ENCODE results near the gene VPS52. TPM values are rescaled to one million over a fixed set of nuclear protein-coding genes. Genes with fewer than 3 reads are reported as not detected.
A peak's percentile ranks its signal among the peaks of the same experiment; 100 is the strongest.

The VPS52 gene
- total and polyA plus RNA-seq, 12 donors, result 21.9 to 115 (median 63.5) TPM

DNA sequence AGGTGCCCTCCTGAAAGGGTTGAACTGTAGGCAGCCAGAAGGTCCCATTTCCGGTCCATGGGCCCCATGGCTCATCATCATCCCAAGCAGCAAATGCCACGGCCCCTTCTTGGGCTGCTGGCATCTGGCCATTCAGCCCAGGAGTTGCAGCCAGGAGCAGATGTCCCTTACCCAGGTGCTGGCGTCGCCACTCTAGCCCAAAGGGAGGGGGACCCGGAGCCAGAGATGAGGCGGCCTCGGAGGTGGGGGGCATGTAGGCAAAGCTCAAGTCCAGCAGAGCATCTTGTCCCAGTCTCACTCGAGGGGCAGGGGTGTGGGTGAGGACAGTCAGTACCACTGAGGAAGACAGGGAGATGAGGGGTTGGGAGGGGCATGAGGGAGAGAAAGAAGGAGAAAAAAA is 33.4 kb upstream of the VPS52 start:
- H3K36me3 ChIP-seq (replicated peaks in 1 of 2), result peaks cover 0 to 53% of the 10 kb centered on the region in 2 donors
- no peak overlapping the region for H3K4me3 ChIP-seq
- H3K4me1 ChIP-seq (replicated peaks in 1 of 2), result peaks cover 12 to 21% of the 10 kb centered on the region in 2 donors
- H3K27me3 ChIP-seq, result no peaks in the 10 kb centered on the region
- TF ChIP-seq, protein P1, sequence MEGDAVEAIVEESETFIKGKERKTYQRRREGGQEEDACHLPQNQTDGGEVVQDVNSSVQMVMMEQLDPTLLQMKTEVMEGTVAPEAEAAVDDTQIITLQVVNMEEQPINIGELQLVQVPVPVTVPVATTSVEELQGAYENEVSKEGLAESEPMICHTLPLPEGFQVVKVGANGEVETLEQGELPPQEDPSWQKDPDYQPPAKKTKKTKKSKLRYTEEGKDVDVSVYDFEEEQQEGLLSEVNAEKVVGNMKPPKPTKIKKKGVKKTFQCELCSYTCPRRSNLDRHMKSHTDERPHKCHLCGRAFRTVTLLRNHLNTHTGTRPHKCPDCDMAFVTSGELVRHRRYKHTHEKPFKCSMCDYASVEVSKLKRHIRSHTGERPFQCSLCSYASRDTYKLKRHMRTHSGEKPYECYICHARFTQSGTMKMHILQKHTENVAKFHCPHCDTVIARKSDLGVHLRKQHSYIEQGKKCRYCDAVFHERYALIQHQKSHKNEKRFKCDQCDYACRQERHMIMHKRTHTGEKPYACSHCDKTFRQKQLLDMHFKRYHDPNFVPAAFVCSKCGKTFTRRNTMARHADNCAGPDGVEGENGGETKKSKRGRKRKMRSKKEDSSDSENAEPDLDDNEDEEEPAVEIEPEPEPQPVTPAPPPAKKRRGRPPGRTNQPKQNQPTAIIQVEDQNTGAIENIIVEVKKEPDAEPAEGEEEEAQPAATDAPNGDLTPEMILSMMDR (IDR thresholded peaks at IDR 0.05), result no peak
- TF ChIP-seq POLR2A (IDR thresholded peaks at IDR 0.05), result no peak
- no peak for DNase-seq
- no peaks in the 10 kb centered on the region for H3K9me3 ChIP-seq (replicated peaks in 1 of 3)
- intact Hi-C loops (cut with DNase I), result no loop called here
- peak overlapping the region in 1 of 5 donors; percentile 52 for H3K27ac ChIP-seq
- 77 to 92% (median 84%) methylated on average over 4 to 8 of the region's 8 CpGs for WGBS, 4 donors

DNA sequence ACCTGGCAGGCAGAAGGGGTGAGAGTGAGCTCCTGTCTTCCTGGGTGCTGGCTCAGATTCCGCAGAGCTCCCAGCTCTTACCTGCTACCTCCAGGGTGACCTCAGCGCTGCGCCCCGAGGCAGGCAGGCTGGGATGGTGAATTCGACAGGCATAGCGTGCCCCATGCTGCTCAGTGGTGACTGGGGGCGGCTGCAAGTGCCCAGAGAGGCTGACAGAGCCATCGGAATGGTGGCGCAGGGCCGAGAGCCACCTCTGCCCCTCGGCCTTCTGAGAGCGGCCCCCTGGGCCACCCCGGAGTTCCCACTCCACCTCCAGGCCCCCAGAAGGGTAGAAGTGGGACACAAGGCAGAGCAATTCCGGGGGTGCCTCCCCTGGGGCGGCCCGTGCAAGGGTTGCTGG is 32.5 kb upstream of the VPS52 start:
- WGBS, 4 donors, result 84 to 94% (median 91%) methylated on average over 11 to 16 of the region's 16 CpGs
- H3K36me3 ChIP-seq (replicated peaks in 1 of 2), result peaks cover 0 to 48% of the 10 kb centered on the region in 2 donors

DNA sequence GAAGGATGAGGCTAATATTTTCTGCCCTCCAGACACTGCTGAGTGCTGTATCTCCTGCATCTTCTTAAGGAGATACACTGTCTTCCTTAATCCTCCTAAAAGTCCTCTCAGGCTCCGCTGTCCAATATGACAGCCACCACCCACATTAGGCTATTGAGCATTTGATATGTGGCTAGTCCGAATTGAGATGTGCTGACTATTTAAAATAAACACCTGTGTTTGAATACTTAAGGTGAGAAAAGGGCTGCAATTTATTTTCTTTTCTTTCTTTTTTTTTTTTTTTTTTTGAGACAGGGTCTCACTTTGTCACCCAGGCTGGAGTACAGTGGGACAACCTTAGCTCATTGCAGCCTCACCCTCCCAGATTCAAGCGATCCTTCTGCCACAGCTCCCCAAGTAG is 30.2 kb upstream of the VPS52 start:
- Histone ChIP-seq H3K4me3 (no peak overlapping the region), H3K9me3 (replicated peaks in 1 of 3) (no peaks in the 10 kb centered on the region), H3K27ac (no peak overlapping the region), H3K4me1 (replicated peaks in 1 of 2) (peaks cover 18 to 31% of the 10 kb centered on the region in 2 donors), H3K27me3 (no peaks in the 10 kb centered on the region), H3K36me3 (replicated peaks in 1 of 2) (peaks cover 0 to 48% of the 10 kb centered on the region in 2 donors)
- intact Hi-C loops (cut with DNase I), result no loop called here
- DNase-seq, result no peak
- TF ChIP-seq POLR2A (IDR thresholded peaks at IDR 0.05), result no peak
- TF ChIP-seq, protein P1 (IDR thresholded peaks at IDR 0.05), result no peak
- WGBS, 4 donors, result 67 to 95% (median 93%) methylated on average over 3 of the region's 3 CpGs

More for the DNA sequence above, 32.5 kb upstream of the VPS52 start:
- H3K27ac ChIP-seq, result no peak overlapping the region
- no peak overlapping the region for H3K4me3 ChIP-seq
- H3K9me3 ChIP-seq (replicated peaks in 1 of 3), result no peaks in the 10 kb centered on the region
- no peak for DNase-seq
- peaks cover 12 to 22% of the 10 kb centered on the region in 2 donors for H3K4me1 ChIP-seq (replicated peaks in 1 of 2)
- H3K27me3 ChIP-seq, result no peaks in the 10 kb centered on the region
- TF ChIP-seq, protein P1 (IDR thresholded peaks at IDR 0.05), result no peak
- no peak for TF ChIP-seq POLR2A (IDR thresholded peaks at IDR 0.05)
- intact Hi-C loops (cut with DNase I), result no loop called here

DNA sequence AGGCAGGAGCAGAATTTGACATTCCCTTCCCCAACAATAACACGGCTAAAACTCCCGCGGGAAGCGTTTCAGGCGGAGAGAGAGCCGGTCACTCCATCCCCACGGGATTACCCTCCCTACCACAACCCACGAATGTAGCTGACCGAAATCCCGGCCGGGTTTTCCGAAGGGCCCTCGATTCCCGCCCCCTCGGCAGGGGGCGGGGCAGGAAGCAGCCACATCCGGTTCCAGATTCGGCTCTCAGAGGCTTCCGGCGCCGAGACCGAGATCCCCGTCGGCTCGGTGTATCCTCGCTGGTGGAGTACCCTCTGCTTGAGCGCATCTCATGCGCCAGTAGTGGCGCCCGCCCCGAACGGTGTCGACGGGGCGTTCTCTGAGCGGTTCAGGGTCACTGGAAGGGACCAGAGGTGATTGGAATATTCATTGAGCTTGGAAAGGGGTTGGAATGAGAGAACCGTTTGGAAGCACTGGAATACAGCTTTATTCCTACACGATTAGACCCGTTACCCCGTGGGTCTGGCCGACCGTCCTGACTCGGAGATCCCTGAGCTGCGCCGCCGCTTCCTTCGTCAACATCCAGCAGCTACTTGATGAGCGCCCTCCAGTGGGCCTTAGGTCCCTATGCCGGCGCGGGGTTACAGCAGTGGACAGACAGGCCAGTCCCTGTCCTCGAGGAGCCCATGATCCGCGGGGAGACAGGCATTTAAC is 27.7 kb upstream of the VPS52 start:
- H3K4me3 ChIP-seq, result peak overlapping the region; percentile 56 to 90 (median 78)
- DNase-seq, result peak; percentile 91 to 96 (median 94)
- no peaks in the 10 kb centered on the region for H3K9me3 ChIP-seq (replicated peaks in 1 of 3)
- peak overlapping the region; percentile 87 to 97 (median 95) for H3K27ac ChIP-seq
- intact Hi-C loops (cut with DNase I), result no loop called here
- peaks cover 21 to 26% of the 10 kb centered on the region in 2 donors for H3K4me1 ChIP-seq (replicated peaks in 1 of 2)
- WGBS, 4 donors, result 0 to 1% (median 0%) methylated on average over 13 to 54 of the region's 54 CpGs
- no peaks in the 10 kb centered on the region for H3K27me3 ChIP-seq
- peaks cover 0 to 48% of the 10 kb centered on the region in 2 donors for H3K36me3 ChIP-seq (replicated peaks in 1 of 2)
- TF ChIP-seq, protein P1 (IDR thresholded peaks at IDR 0.05), result peak; percentile 37 to 81 (median 74)
- peak; percentile 61 to 79 for TF ChIP-seq POLR2A (IDR thresholded peaks at IDR 0.05)
